IPS-15b (cell line): ENCODE results near the gene TP53BP2.
"Not testable (repeated sequence)": the region's sequence is repeated elsewhere in the genome, so short reads cannot be mapped to it uniquely, and the experiment has no call there.

Experiments
- H3K27me3 ChIP-seq: one replicate; pipeline ENCODE4 v1.6.1; 2013; ENCODE audit warnings: low read length; ENCODE audit not compliant: control insufficient read depth, insufficient read depth
- H3K36me3 ChIP-seq: one replicate; pipeline ENCODE4 v1.6.1; 2013; ENCODE audit warnings: low read length; ENCODE audit not compliant: control insufficient read depth, insufficient read depth
- H3K4me1 ChIP-seq: one replicate; pipeline ENCODE4 v1.6.1; 2013; ENCODE audit warnings: mild to moderate bottlenecking, low read length; ENCODE audit not compliant: control insufficient read depth, insufficient read depth
- H3K4me3 ChIP-seq: one replicate; pipeline ENCODE4 v1.5.1; 2013; ENCODE audit warnings: low read depth, low read length
- H3K9ac ChIP-seq: one replicate; pipeline ENCODE4 v1.6.1; 2013; ENCODE audit warnings: low read depth, mild to moderate bottlenecking, low read length
- H3K9me3 ChIP-seq: one replicate; pipeline ENCODE4 v1.6.1; 2013; ENCODE audit warnings: mild to moderate bottlenecking, low read length; ENCODE audit not compliant: control insufficient read depth, insufficient read depth

Gene TP53BP2, protein sequence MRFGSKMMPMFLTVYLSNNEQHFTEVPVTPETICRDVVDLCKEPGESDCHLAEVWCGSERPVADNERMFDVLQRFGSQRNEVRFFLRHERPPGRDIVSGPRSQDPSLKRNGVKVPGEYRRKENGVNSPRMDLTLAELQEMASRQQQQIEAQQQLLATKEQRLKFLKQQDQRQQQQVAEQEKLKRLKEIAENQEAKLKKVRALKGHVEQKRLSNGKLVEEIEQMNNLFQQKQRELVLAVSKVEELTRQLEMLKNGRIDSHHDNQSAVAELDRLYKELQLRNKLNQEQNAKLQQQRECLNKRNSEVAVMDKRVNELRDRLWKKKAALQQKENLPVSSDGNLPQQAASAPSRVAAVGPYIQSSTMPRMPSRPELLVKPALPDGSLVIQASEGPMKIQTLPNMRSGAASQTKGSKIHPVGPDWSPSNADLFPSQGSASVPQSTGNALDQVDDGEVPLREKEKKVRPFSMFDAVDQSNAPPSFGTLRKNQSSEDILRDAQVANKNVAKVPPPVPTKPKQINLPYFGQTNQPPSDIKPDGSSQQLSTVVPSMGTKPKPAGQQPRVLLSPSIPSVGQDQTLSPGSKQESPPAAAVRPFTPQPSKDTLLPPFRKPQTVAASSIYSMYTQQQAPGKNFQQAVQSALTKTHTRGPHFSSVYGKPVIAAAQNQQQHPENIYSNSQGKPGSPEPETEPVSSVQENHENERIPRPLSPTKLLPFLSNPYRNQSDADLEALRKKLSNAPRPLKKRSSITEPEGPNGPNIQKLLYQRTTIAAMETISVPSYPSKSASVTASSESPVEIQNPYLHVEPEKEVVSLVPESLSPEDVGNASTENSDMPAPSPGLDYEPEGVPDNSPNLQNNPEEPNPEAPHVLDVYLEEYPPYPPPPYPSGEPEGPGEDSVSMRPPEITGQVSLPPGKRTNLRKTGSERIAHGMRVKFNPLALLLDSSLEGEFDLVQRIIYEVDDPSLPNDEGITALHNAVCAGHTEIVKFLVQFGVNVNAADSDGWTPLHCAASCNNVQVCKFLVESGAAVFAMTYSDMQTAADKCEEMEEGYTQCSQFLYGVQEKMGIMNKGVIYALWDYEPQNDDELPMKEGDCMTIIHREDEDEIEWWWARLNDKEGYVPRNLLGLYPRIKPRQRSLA

DNA sequence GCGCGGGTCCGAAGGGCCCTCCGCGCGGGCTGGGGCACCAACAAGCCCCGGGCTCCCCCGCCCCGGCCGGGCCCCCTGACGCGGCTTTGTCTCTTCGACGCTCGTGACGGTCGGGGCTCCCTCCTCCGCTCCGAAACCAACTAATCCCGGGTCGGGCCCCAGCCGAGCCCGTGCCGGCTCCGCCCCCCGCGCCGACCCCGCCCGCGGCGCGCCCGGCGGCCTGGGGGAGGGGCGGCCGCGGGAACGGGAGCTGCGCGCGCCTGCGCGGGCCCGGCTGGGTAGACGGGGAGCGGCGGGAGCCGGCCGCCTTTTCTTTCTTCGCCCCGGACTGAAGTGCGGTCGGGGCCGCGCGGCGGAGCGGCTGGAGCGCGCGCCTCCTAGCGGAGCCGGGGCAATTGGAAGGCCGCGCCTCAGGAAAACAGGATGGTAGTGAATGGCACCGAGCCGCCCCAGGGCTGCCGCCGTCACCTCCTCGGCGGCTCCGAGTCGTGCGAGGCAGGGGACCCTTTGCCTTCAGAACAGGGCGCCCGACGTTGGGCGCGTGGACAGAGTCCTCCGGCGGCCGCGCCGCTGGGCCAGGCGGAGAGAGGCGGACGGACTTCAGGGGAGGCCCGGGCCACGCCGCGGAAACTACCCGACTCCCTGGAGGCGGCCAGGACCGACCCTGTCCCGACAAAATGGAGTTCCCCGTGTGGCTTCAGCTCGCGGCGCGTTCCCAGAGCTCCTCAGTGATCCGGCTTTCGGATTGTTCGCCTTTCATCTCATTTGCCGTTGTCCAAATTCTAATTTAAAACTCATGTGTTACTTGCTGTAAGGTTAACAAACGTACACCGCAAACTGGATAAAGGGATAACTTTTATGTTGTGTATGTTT lies at the start of gene TP53BP2:
TP53BP2 (minus strand) TSS at position 138 of the 873 bp plus-strand sequence. CDS start 267 bp downstream, outside the sequence.
- H3K27me3 ChIP-seq: no peaks in the 10 kb centered on the region
- peak within 1 kb of the TSS; percentile 90 for H3K4me3 ChIP-seq
- peak within 1 kb of the TSS; percentile 83 for H3K9ac ChIP-seq
- peaks cover 3% of the 10 kb centered on the region for H3K4me1 ChIP-seq
- no peaks in the 10 kb centered on the region for H3K36me3 ChIP-seq
- H3K9me3 ChIP-seq: no peaks in the 10 kb centered on the region

DNA sequence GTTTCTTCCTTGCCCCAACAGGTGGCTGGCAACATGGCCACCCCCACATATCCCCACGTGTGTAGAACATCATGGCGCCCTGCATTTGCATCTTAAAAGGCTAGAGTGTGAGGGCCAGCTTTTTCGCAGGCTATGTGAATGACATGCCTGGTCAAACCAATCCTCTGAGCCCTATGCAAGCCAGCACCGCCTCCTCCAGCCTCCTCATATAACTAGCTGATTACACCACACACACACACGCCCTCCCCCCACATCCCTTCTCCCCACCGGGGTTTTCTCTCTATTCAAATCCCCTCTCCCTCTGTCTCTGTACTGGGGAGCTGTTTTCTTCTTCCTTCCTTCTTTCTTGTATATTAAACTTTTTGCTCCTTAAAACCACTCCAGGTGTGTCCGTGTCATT lies 44.7 kb upstream of the TP53BP2 start:
- not testable (repeated sequence) for H3K9ac ChIP-seq, H3K36me3 ChIP-seq, H3K27me3 ChIP-seq

DNA sequence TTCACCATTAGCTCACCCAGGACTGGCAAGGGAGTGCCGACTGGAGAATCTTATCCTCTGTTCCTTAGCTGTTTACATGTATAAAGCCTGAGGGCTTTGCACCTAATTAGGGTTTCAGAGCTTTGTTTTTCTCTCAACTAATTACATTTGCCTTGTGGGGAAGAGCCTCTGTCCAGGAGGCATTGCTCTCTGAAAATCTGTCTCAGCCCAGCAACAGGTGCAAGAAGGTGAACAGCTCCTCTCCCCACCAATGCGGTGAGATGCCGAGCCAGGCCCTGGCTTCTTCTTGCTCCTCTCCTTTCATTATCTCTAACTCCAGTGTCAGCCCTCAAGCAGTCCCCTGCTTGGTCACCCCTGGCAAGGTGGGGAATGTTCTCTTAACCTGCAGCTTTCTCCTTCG lies 43.6 kb upstream of the TP53BP2 start:
- not testable (repeated sequence) for H3K36me3 ChIP-seq, H3K9me3 ChIP-seq, H3K4me1 ChIP-seq, H3K27me3 ChIP-seq, H3K9ac ChIP-seq, H3K4me3 ChIP-seq

More for the DNA sequence above, 44.7 kb upstream of the TP53BP2 start:
- H3K4me3 ChIP-seq, H3K4me1 ChIP-seq, H3K9me3 ChIP-seq: not testable (repeated sequence)

DNA sequence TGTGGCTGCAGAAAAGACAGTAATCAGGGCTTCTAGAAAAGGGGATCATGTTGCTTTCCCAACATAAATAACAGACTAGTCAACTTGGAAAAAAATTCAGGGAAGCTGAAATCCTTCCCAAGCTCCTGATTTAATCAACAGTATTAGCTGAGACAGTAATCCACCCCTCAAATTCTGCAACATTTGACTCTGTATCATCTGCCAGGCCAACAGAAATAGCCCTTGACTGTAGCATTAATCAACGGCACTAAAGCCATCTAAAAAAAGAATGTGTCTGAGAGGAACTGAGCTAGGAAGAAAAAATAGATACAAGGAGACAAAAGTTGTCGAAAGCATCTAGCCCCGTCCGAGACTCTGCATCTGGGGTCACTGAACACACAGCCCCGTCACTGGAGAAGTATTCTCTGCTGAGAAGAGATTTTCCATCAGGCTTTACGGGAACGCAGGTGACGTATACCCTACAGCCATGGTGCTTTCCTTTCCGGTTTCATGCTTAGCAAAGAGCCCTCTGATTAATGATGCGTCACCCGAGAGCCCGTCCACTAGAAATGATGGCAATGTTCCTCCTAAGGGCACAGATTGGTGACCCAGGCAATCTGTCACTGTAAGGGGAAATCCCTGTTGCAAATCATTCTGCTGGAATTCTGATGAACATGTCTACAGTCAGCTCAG lies 42.1 kb upstream of the TP53BP2 start:
- Histone ChIP-seq H3K27me3 (no peaks in the 10 kb centered on the region), H3K36me3 (no peaks in the 10 kb centered on the region), H3K9me3 (no peaks in the 10 kb centered on the region), H3K4me3 (no peak overlapping the region), H3K9ac (no peak overlapping the region), H3K4me1 (no peaks in the 10 kb centered on the region)

DNA sequence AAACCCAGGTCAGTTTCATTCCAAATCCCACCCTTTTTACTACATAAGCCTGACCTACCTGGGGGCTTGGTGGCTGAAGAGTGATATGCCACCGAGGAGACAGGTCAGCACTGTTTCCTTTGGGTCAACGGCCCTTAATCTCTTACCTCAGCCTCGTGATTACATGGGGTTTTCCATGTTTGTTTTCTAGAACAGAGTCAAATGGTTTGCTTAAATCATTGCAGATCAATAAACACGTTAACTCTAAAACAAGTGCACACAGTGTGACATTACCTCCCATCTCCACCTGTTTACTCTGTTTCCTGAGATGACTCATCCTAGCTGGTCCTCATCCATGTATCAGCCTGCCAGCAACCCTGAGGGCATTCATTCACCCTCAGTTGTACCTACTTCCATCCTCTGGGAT lies 40.8 kb upstream of the TP53BP2 start:
- no peaks in the 10 kb centered on the region for H3K9me3 ChIP-seq
- no peak overlapping the region for H3K9ac ChIP-seq

DNA sequence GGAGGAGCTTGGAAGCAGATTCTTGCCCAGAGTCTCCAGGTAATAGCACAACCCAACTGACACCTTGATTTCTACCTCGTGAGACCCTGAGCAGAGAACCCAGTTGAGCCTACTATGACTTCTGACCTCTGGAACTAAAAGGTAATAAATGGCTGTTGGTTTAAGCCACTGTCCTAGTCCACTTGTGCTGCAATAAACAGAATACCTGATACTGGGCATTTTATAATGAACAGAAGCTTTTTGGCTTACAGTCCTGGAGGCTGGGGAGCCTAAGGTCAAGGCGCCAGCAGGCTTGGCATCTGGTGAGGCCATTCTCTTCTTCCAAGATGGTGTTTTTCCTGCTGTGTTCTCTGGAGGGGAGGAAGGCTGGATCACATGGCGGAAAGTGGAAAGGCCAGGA lies 39.9 kb upstream of the TP53BP2 start:
- Histone ChIP-seq H3K27me3 (no peaks in the 10 kb centered on the region), H3K4me1 (no peaks in the 10 kb centered on the region), H3K4me3 (no peak overlapping the region), H3K9me3 (no peaks in the 10 kb centered on the region), H3K9ac (no peak overlapping the region), H3K36me3 (no peaks in the 10 kb centered on the region)

More for the DNA sequence above, 40.8 kb upstream of the TP53BP2 start:
- no peaks in the 10 kb centered on the region for H3K27me3 ChIP-seq
- H3K4me1 ChIP-seq: no peaks in the 10 kb centered on the region
- H3K36me3 ChIP-seq: no peaks in the 10 kb centered on the region
- H3K4me3 ChIP-seq: no peak overlapping the region

DNA sequence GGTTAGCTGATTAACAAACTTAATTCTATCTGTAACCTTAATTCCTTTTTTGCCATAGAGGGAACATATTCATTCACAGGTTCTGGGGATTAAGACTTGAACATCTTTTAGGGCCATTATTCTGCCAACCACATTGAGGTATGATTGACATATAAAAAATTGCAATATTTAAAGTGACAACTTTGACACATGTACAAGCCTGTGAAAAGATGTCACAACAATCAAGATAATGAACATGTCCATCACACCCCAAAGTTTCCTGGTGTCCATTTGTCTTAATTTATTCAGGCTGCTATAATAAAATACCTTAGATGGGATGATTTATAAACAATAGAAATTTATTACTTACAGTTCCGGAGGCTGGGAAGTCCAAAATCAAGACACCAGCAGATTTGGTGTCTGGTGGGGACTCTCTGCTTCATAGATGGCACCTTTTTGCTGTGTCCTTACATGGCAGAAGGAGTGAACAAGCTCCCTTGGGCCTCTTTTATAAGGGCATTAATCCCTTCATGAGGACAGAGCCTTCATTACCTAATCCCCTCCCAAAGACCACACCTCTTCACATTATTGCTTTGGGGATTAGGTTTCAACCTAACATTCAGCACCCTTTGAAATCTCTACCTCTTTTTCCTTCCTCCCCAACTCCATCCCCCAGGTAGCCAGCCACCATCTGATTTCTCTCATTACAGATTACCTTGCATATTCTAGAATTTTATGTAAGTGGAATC lies 33.0 kb upstream of the TP53BP2 start:
- H3K4me3 ChIP-seq: no peak overlapping the region
- no peak overlapping the region for H3K9ac ChIP-seq
- no peaks in the 10 kb centered on the region for H3K36me3 ChIP-seq
- no peaks in the 10 kb centered on the region for H3K27me3 ChIP-seq
- no peaks in the 10 kb centered on the region for H3K9me3 ChIP-seq
- H3K4me1 ChIP-seq: no peaks in the 10 kb centered on the region

DNA sequence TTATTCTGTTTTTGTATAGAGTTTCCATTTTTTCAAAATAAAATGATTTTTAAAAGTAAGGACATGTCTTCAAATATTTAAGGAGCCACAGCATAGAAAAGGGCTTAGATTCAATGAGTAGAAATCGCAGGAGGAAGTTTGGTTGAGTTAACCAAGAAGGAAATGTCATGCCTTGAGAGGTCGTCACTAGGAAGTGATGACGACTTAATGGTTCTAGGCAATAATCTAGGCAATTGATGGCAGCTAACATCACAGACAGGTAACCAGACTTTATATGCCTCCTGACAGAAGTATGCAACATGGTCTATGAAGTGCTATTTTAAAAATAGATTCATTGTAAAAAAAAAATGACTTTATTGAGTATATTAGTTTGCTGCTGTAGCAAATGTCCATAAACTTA lies 32.1 kb upstream of the TP53BP2 start:
- H3K9ac ChIP-seq: no peak overlapping the region

DNA sequence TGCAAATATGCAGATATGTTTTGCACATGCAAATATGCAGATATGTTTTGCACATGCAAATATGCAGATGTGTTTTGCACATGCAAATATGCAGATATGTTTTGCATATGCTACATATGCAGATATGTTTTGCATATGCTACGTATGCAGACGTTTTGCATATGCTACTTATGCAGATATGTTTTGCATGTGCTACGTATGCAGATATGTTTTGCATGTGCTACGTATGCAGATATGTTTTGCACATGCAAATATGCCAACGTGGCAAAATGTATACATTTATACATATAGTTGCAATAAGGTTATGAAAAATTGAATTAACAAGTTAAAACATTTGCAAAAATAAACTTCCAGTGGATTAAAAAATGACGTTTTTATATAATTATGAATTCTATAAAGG lies 30.8 kb upstream of the TP53BP2 start:
- H3K9me3 ChIP-seq: no peaks in the 10 kb centered on the region
- H3K9ac ChIP-seq: no peak overlapping the region
- no peak overlapping the region for H3K4me3 ChIP-seq
- no peaks in the 10 kb centered on the region for H3K4me1 ChIP-seq
- H3K36me3 ChIP-seq: no peaks in the 10 kb centered on the region
- H3K27me3 ChIP-seq: no peaks in the 10 kb centered on the region

More for the DNA sequence above, 32.1 kb upstream of the TP53BP2 start:
- H3K36me3 ChIP-seq: no peaks in the 10 kb centered on the region
- no peaks in the 10 kb centered on the region for H3K4me1 ChIP-seq
- no peaks in the 10 kb centered on the region for H3K27me3 ChIP-seq
- H3K9me3 ChIP-seq: no peaks in the 10 kb centered on the region
- H3K4me3 ChIP-seq: no peak overlapping the region

DNA sequence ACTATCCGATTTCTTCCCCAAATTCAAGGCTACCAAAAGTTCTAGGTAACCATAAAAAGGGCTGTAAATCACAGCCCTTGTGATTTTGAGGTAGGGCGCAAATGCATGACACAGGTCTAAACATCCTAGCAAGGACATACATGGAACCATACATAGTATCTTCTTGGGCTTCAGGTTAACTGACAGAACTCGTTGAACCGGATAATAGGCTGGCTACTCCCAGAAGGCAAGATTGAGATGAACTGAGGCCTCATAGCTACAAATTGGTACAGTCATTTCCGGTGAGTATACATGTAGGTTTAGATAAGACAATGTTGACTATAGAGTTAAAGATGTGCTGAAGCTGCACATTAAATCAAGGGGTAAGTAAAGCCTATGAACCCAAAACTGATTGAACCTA lies 27.3 kb upstream of the TP53BP2 start:
- Histone ChIP-seq H3K9me3 (no peaks in the 10 kb centered on the region), H3K27me3 (no peaks in the 10 kb centered on the region), H3K4me3 (no peak overlapping the region), H3K9ac (no peak overlapping the region), H3K36me3 (no peaks in the 10 kb centered on the region), H3K4me1 (peaks cover 8% of the 10 kb centered on the region)
